Measurements from ENCODE around the gene ZNF8.
"Not testable (repeated sequence)": the region's sequence is repeated elsewhere in the genome, so short reads cannot be mapped to it uniquely, and the experiment has no call there.

ZNF8 gene

GRCh38 chr19:58338336-58338735 lies 59.6 kb downstream of the ZNF8 start:
- no peak for FAIRE-seq

GRCh38 chr19:58338825-58339558 lies 60.2 kb downstream of the ZNF8 start:
- no peak for FAIRE-seq

- no peak for FAIRE-seq
Observed at GRCh38 chr19:58345558-58345957, 66.8 kb downstream of the ZNF8 start.

- FAIRE-seq: no peak
Observed at GRCh38 chr19:58346961-58347929, 68.5 kb downstream of the ZNF8 start.

- FAIRE-seq: not testable (repeated sequence)
Observed at GRCh38 chr19:58348080-58348479, 69.3 kb downstream of the ZNF8 start.

GRCh38 chr19:58349590-58349989 lies 70.8 kb downstream of the ZNF8 start:
- no peak for FAIRE-seq

- no peak for FAIRE-seq
Observed at GRCh38 chr19:58350001-58350861, 71.5 kb downstream of the ZNF8 start.

GRCh38 chr19:58350871-58351557 lies 72.3 kb downstream of the ZNF8 start:
- FAIRE-seq: no peak

GRCh38 chr19:58351558-58351878 lies 72.8 kb downstream of the ZNF8 start:
- FAIRE-seq: no peak

GRCh38 chr19:58351990-58352755 lies 73.4 kb downstream of the ZNF8 start:
- no peak for FAIRE-seq
